Mucosa of stomach (tissue), 1 donor: ENCODE results near the gene NRXN2.
A peak's percentile ranks its signal among the peaks of the same experiment; 100 is the strongest.

Source experiments
- H3K27me3 ChIP-seq: one replicate; pipeline ENCODE4 v1.7.0; 2013; ENCODE audit warnings: mild to moderate bottlenecking, low read length; ENCODE audit not compliant: control insufficient read depth, insufficient read depth
- H3K36me3 ChIP-seq: one replicate; pipeline ENCODE4 v1.7.0; 2013; ENCODE audit warnings: low read length; ENCODE audit not compliant: control insufficient read depth, insufficient read depth
- H3K4me1 ChIP-seq: one replicate; pipeline ENCODE4 v1.7.0; 2013; ENCODE audit warnings: mild to moderate bottlenecking, low read length; ENCODE audit not compliant: control insufficient read depth, insufficient read depth
- H3K4me3 ChIP-seq: one replicate; pipeline ENCODE4 v1.7.0; 2013; ENCODE audit warnings: low read length
- H3K9ac ChIP-seq: one replicate; pipeline ENCODE4 v1.7.0; 2013; ENCODE audit warnings: mild to moderate bottlenecking, low read length, moderate library complexity
- H3K9me3 ChIP-seq: one replicate; pipeline ENCODE4 v1.7.0; 2013; ENCODE audit warnings: mild to moderate bottlenecking, low read length, moderate library complexity; ENCODE audit not compliant: control insufficient read depth
- donor health status: Pancreatic carcinoma.

Gene NRXN2

GRCh38 chr11:64695548-64695947 is 27.4 kb downstream of the NRXN2 start:
- Histone ChIP-seq H3K4me1 (no peaks in the 10 kb centered on the region), H3K9ac (no peak overlapping the region), H3K36me3 (no peaks in the 10 kb centered on the region), H3K4me3 (no peak overlapping the region), H3K9me3 (no peaks in the 10 kb centered on the region), H3K27me3 (peaks cover 56% of the 10 kb centered on the region)

GRCh38 chr11:64694821-64695365 is 28.1 kb downstream of the NRXN2 start:
- no peaks in the 10 kb centered on the region for H3K36me3 ChIP-seq
- H3K4me1 ChIP-seq = no peaks in the 10 kb centered on the region
- no peaks in the 10 kb centered on the region for H3K9me3 ChIP-seq
- H3K9ac ChIP-seq = no peak overlapping the region
- no peak overlapping the region for H3K4me3 ChIP-seq
- H3K27me3 ChIP-seq = peaks cover 49% of the 10 kb centered on the region

- H3K36me3 ChIP-seq = no peaks in the 10 kb centered on the region
- H3K4me1 ChIP-seq = no peaks in the 10 kb centered on the region
- H3K9ac ChIP-seq = no peak overlapping the region
- no peak overlapping the region for H3K4me3 ChIP-seq
- peaks cover 48% of the 10 kb centered on the region for H3K27me3 ChIP-seq
- H3K9me3 ChIP-seq = no peaks in the 10 kb centered on the region
Measured at GRCh38 chr11:64694026-64694755, 28.8 kb downstream of the NRXN2 start.

- H3K4me3 ChIP-seq = no peak overlapping the region
- H3K4me1 ChIP-seq = no peaks in the 10 kb centered on the region
- no peak overlapping the region for H3K9ac ChIP-seq
- peaks cover 48% of the 10 kb centered on the region for H3K27me3 ChIP-seq
- H3K9me3 ChIP-seq = no peaks in the 10 kb centered on the region
- no peaks in the 10 kb centered on the region for H3K36me3 ChIP-seq
Measured at GRCh38 chr11:64692764-64693331, 30.1 kb downstream of the NRXN2 start.

- Histone ChIP-seq H3K27me3 (peaks cover 46% of the 10 kb centered on the region), H3K36me3 (no peaks in the 10 kb centered on the region), H3K9ac (no peak overlapping the region), H3K4me3 (no peak overlapping the region), H3K4me1 (no peaks in the 10 kb centered on the region), H3K9me3 (no peaks in the 10 kb centered on the region)
Measured at GRCh38 chr11:64691543-64691942, 31.5 kb downstream of the NRXN2 start.

GRCh38 chr11:64690235-64690634 is 32.8 kb downstream of the NRXN2 start:
- Histone ChIP-seq H3K9me3 (no peaks in the 10 kb centered on the region), H3K36me3 (no peaks in the 10 kb centered on the region), H3K27me3 (peaks cover 38% of the 10 kb centered on the region), H3K9ac (no peak overlapping the region), H3K4me3 (no peak overlapping the region), H3K4me1 (no peaks in the 10 kb centered on the region)

GRCh38 chr11:64688534-64688982 is 34.4 kb downstream of the NRXN2 start:
- H3K4me1 ChIP-seq = no peaks in the 10 kb centered on the region
- H3K27me3 ChIP-seq = peaks cover 22% of the 10 kb centered on the region
- peak overlapping the region; percentile 12 for H3K9ac ChIP-seq
- H3K9me3 ChIP-seq = no peaks in the 10 kb centered on the region
- H3K36me3 ChIP-seq = no peaks in the 10 kb centered on the region
- no peak overlapping the region for H3K4me3 ChIP-seq

- H3K9ac ChIP-seq = no peak overlapping the region
- H3K36me3 ChIP-seq = no peaks in the 10 kb centered on the region
- peaks cover 16% of the 10 kb centered on the region for H3K27me3 ChIP-seq
- no peaks in the 10 kb centered on the region for H3K9me3 ChIP-seq
- no peak overlapping the region for H3K4me3 ChIP-seq
- H3K4me1 ChIP-seq = no peaks in the 10 kb centered on the region
Measured at GRCh38 chr11:64687643-64688533, 35.1 kb downstream of the NRXN2 start.

- peaks cover 11% of the 10 kb centered on the region for H3K27me3 ChIP-seq
- no peak overlapping the region for H3K4me3 ChIP-seq
- no peaks in the 10 kb centered on the region for H3K4me1 ChIP-seq
- H3K36me3 ChIP-seq = no peaks in the 10 kb centered on the region
- no peaks in the 10 kb centered on the region for H3K9me3 ChIP-seq
- no peak overlapping the region for H3K9ac ChIP-seq
Measured at GRCh38 chr11:64687204-64687603, 35.8 kb downstream of the NRXN2 start.

- peaks cover 5% of the 10 kb centered on the region for H3K27me3 ChIP-seq
- no peak overlapping the region for H3K4me3 ChIP-seq
- H3K9ac ChIP-seq = no peak overlapping the region
- H3K4me1 ChIP-seq = no peaks in the 10 kb centered on the region
- H3K36me3 ChIP-seq = no peaks in the 10 kb centered on the region
- H3K9me3 ChIP-seq = no peaks in the 10 kb centered on the region
Measured at GRCh38 chr11:64686466-64687170, 36.4 kb downstream of the NRXN2 start.

- Histone ChIP-seq H3K9me3 (no peaks in the 10 kb centered on the region), H3K36me3 (no peaks in the 10 kb centered on the region), H3K4me3 (no peak overlapping the region)
Measured at GRCh38 chr11:64685536-64685935, 37.5 kb downstream of the NRXN2 start.

More at GRCh38 chr11:64685536-64685935, 37.5 kb downstream of the NRXN2 start:
- no peak overlapping the region for H3K9ac ChIP-seq
- H3K4me1 ChIP-seq = no peaks in the 10 kb centered on the region
- H3K27me3 ChIP-seq = peaks cover 9% of the 10 kb centered on the region
